HG03066 (cell line): ENCODE results near the gene ACOT11.
"Not testable (repeated sequence)": the region's sequence is repeated elsewhere in the genome, so short reads cannot be mapped to it uniquely, and the experiment has no call there.

Experiments used
- ATAC-seq: cut with Tn5 transposase; IDR thresholded peaks from one replicate; pipeline ENCODE4 v1.9.1; 2021; ENCODE audit warnings: low read depth; ENCODE audit not compliant: unreplicated experiment

ACOT11 gene

DNA sequence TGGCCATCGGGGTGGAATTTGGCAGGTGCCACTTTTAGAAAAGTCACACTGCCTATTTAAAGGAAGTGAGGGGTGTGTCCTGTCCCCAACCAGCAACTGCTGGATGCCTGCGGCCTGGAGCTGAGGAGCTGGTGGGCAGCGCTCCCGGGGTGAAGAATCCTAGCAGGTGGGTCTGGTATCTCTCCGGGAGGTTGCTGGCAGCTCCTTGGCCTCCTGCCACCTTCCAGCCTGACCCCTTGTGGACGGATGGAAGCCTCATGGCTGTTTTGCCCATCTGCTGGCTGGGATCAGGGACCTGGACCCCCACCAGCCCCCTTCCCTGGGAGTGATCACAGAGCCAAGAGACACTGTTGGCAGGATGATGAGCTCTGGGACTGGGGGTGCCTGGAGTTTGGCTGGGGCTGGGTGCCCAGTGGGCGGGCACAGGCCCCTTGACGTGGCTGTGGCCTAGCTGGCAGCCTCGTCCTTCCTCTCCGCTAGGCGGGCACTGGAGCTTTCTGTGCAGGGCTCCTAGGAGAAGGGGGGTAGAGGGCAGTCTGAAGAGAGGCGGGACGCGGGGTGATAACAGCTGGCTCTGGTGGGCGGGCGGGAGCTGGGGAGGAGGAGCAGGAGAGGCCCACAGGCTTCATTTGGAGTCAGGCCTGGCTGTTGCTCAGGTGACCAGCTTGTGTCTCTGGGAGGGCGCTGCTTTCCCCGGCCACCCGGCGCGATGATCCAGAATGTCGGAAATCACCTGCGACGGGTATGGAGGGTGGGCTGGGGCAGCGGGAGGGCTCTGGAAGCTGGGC lies at the start of gene ACOT11:
Gene ACOT11, plus strand, starts transcription at position 628 of the 788 bp plus-strand sequence. Its CDS starts 82 bp downstream, at position 710.
- no peak for ATAC-seq

DNA sequence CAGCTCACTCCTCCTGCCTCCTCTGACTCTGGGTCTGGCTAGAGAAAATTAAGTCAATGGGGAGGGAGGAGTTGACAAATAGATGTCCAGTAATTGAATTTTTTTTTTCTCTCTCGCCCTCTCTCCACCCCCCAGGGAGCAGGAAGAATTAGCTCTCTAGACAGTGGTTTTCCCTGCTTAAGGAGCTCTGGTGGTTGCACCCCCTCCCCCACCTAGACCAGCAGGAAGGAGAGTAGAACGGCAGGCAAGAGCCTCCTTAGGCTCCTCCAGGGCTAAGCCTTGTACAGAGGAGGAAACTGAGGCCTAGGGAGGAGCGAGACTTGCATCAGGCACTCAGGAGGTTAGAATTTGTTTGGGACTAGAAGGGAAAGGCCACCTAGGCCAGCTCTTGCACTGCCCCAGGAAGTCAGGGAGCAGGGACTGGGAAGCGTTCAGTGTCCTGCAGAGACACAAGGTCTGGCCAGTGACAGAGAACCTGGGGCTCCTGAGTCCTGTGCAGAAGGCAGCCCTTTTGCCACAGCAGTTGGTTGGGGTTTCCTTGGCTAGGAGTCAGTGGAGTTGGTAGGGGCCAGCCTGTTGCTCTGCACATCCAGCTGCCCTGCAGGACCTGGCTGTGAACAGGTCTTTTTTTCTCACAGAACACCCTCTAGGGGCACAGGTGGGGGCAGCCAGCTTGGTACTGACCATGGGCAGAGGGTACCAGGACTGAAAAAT lies 49.5 kb upstream of the ACOT11 start:
- no peak for ATAC-seq

DNA sequence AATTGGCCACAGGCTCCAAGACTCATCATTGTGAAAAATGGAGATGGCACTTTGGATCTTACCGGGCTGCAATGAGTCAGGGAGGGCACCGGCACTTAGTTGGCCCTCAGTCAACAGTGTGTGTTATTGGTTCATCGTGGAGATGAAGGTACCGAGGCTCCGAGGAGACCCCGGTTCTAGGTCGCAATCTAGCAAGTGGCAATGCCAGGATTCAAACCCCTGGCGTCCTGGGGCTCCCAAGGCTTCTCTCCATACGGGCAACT lies 49.0 kb upstream of the ACOT11 start:
- no peak for ATAC-seq

DNA sequence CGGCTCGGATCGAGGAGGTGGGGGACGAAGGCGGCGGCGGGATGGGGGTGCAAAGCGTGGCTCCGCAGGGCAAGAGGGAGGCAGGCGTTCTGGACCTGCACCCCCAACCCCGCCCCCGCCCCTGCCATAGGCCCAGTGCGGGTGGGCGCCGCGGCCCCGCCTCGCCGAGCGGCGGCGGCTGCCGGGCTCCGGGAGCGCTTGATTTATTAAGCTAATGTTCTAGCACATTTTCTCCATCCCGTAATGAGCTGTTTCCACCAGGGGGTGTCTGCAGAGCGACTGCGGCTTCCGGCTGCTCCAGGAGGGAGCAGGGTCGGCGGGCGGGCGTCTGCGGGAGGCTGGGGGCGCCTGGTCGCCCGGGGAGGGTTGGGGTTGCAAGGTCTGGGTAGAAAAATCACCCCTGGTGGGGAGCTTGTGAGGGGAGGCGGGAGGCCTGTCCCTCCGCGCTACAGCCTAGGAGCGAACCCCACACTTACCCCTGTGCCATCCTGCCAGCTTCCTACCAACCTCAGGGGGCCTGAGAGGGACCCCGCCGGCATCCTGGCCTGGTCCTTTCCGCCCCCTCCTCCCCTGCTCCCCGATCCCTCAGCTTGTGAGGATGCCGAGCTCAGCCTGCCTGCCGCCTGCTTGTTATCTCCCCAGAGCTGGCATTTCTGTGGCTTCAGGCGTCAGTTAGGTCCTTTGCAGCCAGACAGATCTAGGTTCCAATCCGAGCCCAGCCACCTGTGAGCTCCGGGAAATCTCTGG lies 48.5 kb upstream of the ACOT11 start:
- ATAC-seq: no peak

DNA sequence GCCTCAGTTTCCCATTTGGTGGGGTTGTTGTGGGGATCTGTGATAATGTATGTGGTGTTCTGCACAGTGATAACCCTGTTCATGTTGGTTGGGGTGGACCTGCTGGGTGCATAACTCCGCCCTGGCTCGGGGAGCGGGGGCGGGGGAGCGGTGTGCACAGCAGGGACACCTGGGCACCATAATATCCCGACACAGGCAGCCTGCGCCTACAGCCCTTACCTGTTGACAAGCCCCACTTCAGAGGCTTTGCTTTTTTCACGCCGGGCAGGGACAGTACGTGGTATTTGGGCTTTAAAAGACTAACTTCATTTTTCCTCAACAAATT lies 48.0 kb upstream of the ACOT11 start:
- no peak for ATAC-seq

DNA sequence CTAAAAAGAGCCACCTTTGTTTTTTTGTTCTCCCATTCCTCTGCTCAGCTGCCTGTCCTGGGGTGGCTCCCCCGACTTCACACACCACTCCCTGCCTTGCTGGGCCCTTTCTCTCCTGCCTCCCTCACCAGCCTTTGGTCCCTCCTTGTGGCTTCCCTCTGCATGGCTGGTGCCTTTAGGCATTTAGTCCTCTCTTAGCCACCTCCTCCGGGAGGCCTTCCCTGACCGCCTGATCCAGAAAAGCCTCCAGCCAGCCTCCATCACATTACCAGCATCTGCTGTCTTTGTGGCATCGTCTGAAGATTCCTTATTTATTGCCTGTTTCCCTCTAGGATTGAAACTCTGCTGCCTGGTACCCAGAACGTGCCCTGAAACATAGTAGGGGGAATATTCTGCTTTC lies 46.2 kb upstream of the ACOT11 start:
- ATAC-seq: no peak

DNA sequence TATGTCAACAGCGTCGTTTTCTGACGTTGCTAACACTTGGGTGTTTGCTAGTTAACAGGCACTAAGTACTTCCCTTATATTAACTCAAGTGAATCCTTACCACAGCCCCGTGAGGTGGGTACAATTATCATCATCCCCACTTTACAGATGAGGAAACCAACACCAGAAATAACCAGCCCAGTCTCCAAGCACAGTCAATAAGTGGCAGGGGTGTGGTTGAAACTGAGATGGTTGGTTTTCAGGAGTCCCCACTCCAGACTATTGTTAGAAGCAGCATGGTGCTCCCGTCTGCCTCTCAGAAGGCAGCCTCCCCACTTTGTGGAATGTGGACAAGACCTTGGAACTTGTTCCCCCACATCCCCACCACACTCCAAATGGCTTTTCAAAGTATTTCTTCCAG lies 45.7 kb upstream of the ACOT11 start:
- no peak for ATAC-seq

DNA sequence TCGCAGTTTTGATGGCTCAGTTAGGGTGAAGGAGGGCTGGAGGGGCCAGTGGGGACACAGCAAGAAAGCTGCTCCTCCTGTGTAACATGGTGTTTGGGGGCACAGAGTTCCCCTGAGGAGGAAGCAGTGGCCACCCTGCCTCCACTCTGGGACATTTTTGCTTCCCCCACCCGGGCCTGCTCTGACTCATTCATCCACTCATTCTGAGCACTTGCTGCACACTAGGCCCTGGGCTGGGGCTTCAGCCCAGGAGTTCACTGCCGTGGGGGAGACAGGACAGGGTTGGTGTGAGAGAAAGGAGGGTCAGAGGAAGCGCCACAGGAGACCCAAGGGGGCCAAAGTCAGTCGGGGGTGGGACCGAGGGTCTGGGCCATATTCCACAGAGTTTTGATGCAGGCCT lies 41.4 kb upstream of the ACOT11 start:
- ATAC-seq: no peak

DNA sequence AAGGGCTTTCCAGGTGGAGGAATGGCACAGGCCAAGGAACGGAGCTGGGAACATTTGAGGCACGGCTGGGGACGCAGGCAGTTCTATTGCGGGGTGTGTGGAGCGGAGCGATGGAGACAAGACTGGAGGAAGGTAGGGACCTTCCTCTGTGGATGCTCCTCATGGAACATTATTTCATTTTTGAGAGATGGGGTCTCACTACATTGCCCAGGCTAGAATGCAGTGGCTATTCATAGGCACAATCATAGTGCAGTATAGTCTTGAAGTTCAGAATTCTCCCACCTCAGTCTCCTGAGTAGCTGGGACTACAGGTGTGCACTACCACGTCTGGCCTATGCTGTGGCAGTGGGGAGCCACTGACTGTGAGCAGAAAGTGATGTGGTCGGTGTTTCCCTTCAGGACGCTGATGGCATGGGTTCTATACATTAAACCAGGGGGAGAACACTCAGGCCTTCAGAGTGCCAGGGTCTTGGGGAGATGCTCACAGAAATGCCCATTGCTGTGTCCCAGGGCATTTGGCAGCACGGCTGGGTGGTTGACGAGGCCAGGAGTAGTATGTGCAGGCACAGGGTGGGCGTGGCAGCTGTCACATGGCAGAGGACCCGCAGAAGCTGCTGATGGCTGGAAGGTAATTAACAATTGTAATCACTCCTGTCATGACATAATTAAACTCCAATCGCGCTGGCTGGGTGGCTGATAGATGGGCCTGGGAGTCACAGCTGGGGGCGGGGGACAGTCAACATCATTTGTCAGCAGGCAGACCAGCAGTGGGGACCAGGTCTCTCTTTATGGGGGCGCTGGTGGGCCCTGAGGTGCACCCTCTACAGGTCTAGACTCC lies 40.8 kb upstream of the ACOT11 start:
- ATAC-seq: no peak

DNA sequence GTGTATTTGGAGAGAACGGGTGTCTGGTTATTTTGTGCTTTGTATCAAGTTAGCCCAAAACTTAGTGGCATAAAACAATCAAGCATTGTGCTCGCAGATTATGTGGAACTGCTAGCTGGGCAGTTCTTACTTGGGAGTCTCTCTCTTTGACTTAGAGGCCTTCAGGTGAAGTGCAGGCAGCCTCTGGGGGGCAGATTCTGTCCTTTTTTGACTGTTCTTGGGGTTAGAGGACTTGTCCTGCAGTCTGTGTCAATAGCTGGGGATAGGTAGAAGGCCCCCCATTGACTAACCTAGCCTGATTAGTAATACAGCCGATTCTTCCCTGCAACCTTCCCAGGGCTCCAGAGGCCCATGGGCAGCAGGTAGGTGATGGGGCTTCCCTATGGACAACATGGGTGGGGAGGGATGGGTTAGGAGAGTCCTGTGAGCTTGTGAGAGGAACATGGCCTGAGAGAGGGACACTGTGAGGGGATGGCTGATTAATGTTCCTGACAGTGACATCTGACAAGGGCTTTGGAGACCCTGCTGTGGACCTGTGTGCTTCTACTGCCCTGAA lies 37.2 kb upstream of the ACOT11 start:
- no peak for ATAC-seq

DNA sequence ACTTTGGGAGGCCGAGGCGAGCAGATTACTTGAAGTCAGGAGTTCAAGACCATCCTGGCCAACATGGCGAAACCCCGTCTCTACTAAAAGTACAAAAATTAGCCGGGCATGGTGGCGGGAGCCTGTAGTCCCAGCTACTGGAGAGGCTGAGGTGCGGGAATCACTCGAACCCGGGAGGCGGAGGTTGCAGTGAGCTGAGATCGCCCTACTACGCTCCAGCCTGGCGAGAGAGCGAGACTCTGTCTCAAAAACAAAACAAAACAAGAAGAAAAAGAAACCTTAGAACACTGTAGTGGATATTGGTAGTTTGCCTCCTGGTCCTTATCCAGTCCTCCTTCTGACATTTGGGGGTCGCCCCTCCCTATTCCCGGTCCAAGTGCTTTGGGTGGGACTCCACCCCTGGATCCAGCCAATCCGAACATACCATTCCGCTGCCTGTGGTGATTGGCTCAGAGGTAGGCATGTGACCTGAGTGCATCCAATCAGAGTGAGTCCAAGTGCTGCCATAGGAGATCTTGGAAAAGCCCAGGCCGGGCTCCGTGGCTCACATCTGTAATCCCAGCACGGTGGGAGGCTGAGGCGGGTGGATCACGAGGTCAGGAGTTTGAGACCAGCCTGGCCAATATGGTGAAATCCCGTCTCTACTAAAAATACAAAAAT lies 34.0 kb upstream of the ACOT11 start:
- not testable (repeated sequence) for ATAC-seq

DNA sequence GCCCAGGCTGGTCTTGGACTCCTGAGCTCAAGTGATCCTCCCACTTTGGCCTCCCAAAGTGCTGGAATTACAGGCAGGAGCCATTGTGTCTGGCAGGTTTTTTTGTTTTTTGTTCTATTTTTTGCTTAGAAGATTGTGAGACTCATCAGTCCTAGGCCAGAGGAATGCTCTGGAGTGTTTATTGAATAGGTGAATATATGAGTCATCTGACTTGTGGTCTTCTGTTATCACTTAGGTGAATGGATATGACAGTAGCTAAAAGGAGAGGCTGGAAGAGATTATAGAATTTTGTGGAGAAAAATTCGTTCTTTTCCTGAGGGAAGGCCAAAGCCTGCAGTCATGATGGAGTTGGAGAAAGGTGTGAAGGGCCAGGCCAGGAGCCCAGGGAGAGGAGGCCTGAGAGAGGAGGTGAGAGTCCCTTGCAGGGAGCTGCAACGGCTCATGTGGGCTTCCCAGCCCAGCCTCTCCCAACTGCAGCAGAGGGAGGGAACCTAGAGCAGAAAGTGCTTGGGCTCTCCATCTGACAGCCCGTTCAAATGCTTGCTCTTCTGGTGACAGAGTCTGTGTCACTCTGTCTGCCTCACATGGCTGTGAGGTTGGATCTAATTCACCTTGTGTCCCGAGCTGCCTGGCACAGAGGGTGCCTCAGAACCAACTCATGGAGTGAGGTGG lies 31.6 kb upstream of the ACOT11 start:
- ATAC-seq: no peak

DNA sequence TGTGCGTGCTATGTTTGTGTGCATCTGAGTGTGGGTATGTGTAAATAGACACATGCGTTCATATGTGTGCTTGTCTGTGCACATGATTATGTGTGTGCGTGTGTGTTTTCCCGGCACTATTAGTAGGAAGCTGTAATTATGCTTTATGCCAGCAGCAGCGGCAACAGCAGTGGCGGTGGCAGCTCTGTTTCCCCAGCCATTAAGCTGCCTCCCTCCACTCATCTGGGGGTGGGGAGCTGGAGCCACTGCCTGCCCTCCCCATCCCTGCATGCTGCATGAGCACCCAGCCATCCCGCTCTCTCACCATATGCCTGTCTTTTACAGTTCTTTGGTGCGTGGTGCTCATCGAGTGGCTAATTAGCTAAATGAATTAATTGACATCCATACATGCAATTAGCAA lies 30.5 kb upstream of the ACOT11 start:
- no peak for ATAC-seq

DNA sequence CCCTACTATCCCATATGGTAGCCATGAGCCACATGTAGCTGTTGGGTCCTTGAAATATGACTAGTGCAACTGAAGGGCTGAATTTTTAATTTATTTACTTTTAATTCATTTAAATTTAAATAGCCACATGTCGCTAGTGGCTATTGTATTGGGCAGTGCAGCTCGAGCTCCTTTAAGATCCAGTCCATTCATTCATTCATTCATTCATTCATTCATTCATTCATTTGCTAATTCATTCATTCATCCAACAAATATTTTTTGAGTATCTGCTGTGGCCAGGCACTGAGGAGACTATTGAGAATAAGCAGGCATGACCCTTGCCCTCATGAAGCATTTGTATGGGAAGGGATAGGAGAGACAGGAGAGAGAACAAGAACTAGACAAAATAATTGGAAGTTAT lies 29.5 kb upstream of the ACOT11 start:
- no peak for ATAC-seq

DNA sequence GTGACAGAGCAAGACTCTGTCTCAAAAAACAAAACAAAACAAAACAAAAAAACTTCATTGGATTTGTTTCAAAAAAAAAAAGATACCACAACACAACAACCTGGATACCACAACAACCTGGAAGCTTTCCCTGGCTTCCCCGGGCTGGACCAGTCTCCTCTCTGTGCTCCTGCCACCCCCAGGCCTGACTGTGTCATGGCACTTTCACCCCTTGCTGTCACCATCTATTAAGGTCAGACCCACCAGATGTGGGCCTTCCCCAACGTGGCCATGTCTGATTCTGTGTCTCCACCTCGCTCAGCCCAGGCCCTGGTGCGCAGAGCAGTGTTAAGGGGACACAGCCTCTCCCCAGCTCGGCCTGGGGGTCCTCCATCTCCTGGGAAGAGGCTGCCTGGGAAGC lies 28.3 kb upstream of the ACOT11 start:
- no peak for ATAC-seq

DNA sequence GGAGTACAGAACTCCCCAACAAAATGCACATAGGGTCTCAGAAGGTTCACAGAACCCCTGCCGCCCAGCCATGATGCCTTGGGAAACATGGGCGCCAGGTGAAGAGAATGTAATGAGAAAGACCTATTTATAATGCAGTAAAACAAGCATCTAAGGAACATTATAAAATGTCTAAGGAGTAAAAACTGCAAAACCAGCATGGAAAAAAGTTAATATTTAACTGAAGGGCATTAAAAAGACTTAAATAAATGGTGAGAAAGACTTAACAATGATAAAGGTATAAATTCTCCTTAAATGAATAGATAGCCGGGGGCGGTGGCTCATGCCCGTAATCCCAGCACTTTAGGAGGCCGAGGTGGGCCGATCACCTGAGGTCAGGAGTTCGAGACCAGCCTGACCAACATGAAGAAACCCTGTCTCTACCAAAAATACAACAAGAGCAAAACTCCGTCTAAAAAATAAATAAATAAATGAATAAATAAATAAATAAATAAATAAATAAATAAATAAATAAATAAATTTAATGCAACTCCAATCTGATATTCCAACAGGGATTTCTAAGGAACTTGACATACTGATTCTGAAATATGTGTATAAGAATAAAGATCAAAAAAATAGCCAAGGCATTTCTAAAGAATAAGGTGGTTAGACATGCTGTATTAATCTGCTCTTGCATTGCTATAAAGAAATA lies 27.3 kb upstream of the ACOT11 start:
- ATAC-seq: no peak

DNA sequence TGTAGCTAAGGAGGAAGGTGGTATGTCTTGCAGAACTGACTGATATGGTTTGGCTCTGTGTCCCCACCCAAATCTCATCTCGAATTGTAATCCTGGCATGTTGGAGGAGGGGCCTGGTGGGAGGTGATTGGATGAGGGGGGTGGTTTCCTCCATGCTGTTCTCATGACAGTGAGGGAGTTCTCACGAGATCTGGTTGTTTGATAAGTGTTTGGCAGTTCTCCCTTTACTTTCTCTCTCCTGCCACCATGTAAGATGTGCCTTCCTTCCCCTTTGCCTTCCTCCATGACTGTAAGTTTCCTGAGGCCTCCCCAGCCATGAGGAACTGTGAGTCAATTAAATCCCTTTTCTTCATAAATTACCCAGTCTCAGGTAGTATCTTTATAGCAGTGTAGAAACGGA lies 21.5 kb upstream of the ACOT11 start:
- ATAC-seq: not testable (repeated sequence)

DNA sequence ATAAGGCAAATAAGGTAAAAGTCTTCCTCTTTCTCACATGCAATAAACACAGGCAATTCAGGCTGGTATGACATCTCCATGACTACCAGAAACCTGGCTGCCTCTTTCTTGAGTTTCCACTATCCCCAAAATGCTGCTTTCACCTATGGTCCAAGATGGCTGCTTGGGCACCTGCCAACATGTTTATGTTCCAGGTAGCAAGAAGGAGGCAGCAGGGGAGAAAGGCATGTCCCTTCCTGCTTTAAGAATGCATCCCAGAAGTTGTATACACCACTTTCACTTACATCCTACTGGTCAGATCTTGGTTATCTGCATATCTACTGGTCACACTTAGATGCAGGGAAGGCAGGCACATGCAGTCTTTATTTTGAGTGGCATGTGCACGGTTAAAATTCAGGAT lies 19.4 kb upstream of the ACOT11 start:
- no peak for ATAC-seq

DNA sequence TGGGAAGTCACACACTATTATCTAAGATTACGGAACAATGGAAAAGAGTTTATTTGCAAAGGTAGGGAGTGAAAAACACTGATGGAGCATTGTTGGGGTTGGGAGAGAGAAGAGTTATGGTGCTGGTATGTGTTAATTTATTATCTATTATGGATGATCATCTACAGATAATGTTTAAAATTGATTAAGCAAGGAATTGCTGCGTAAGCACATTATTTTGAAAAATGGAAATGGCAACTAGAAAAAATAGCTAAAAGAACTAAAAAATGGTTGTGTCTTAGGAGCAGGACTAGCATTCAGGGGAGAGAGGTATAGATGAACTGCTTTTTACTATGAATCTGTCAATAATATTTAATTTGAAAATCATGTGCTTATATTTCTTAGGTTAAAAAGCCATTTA lies 16.0 kb upstream of the ACOT11 start:
- ATAC-seq: no peak
